Bone marrow (tissue), 2 donors: ENCODE measurements around the gene DHX8.

Experiments
- DNase-seq, 2 donors: peaks; one replicate each; lab custom pipeline; 2025; lab: John Stamatoyannopoulos, UW

DHX8 gene

DNA sequence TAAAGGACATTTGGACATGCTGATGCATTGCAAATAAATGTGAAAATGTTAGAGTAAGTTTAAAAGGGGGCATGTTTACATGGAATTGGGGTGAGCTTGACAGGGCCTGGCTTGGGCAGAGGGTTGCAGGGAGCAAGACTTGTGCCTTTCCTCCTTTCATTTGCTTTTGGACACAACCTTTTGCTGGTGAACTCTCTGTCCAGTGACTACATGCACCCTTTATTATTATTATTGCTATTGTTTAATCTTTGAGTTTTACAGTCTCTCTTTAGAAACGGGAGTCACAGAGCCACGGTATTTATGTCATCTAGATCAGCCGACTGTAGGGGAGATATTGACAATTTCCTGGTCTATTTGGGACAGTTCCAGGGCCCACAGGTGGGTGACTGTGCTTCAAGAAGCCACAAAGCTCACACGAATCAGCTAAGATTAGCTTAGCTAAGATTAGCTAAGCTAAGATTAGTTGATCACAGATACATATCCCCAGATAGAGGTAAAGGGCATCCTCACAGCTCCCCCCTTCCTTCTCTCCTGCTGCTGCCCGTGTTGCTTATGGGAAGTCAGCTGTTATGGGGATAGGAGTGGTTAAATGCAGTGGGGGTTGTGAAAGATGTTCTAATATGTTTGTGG lies 91.2 kb downstream of the DHX8 start:
- DNase-seq = no peak
